Measurements from ENCODE around the gene SHISAL1.
"Not testable (repeated sequence)": the region's sequence is repeated elsewhere in the genome, so short reads cannot be mapped to it uniquely, and the experiment has no call there.

Gene SHISAL1

DNA sequence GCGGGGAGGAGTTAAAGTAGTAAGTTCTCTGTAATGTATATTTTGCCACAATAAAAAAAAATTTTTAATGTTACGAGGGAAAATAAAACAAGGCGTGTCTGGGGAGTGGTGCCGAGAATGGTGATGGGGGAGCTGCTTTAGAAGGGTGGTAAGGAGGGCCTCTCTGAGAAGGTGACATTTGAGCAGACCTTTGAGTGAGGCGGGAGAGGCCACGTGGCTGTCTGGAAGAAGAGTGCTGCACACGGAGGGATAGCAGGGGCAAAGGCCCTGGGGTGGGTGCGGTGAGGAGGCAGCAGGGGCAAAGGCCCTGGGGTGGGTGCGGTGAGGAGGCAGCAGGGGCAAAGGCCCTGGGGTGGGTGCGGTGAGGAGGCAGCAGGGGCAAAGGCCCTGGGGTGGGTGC lies 10.4 kb downstream of the SHISAL1 start:
- DNase-seq (ENCODE audit: low read depth): not testable (repeated sequence)

DNA sequence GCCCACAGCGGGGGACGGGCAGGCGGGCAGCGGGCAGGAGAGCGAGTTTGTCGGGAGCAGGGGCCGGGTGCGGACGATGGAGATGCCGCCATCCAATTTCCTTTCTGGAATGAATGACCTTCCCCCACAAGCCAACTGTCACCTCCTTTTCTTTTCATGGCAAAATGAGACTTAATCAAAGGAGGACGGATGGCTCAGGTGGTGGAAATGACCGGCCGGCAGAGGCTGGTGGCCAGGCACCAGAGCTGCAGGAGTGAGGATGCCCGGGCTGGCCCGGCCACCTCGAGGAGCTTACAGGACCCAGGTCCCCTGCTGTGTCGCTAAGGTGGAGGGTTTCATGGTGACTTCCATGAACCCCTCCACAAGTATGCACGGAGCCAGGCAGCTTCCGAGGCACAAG lies 11.7 kb downstream of the SHISAL1 start:
- DNase-seq (ENCODE audit: low read depth): no peak

- no peak for DNase-seq (ENCODE audit: low read depth)
These were observed 13.6 kb downstream of the SHISAL1 start for GRCh38 chr22:44299124-44299523.

DNA sequence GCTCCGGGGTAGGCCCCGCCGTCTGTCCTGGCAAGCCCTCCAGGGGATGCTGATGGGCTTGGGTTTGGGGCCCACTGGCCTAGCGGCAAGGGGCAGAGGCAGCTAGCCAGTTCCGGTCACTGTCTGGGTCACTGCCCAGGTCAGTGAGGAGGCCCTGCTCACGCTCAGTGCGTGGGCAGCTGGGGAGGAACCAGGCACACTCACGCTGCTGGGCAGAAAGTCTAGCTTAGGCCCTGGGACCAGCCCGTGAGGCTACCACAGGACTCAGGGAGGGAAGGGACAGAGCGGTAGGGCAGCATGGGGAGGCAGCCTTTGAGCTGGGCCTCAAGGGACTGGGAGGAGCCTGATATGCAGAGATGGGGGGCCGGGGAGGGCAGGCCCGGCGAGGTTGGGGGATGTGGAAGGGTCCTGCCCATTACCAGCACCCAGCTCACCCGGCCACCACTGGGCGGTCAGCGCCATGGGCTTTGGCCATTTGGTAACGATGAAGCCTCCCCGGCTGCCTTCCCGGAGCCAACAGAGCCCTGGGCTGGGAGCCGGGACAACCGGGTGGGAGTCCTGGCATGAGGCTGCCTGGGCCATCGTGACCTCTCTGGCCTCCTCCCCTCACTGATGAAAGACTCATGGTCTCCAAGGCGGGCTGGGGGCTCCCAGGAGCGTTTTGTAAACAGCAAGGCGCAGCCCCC lies 14.2 kb downstream of the SHISAL1 start:
- DNase-seq (ENCODE audit: low read depth): no peak

- DNase-seq (ENCODE audit: low read depth): no peak
These were observed 15.2 kb downstream of the SHISAL1 start for GRCh38 chr22:44297470-44298061.

GRCh38 chr22:44295406-44295805 lies 17.3 kb downstream of the SHISAL1 start:
- no peak for DNase-seq (ENCODE audit: low read depth)

DNA sequence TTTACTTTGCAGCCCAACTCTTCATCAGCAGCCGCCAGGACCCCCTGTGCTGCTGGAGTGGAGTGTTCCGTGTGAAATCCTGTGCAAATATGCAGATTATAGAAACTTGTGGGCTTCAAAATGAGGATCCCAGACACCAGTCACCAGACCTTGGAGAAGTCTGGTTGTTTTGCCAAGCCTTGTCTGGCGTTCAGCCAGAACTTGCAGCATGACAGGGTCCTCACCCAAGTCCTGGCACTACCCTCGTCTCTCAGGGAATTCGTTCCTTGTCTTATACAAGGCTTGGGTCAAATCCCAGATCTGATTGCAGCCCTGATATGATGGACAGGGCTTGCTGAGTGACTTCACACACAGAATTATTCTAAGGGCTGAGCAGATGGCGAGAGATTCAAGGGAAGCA lies 18.9 kb downstream of the SHISAL1 start:
- no peak for DNase-seq (ENCODE audit: low read depth)

DNA sequence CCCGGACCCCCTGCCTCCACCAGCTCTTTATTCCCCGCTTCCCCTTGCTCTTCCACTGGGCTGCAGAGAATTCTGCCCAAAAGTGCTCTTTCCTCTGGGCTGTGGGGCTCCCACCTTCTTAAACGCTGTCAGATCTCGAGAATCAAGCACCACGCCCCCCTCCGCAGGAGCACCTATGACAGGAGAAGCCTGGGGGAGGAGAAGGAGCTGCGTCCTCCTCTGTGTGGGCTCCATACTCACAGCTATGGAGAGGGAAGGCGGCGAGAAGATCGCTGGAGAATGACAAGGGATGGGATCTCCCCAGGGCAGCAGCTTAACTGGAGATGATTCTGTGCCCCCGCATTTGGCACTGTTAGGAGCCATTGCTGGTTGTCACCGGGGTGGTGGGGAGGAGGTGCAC lies 19.7 kb downstream of the SHISAL1 start:
- DNase-seq (ENCODE audit: low read depth): no peak

- no peak for DNase-seq (ENCODE audit: low read depth)
These were observed 20.2 kb downstream of the SHISAL1 start for GRCh38 chr22:44292521-44292920.

DNA sequence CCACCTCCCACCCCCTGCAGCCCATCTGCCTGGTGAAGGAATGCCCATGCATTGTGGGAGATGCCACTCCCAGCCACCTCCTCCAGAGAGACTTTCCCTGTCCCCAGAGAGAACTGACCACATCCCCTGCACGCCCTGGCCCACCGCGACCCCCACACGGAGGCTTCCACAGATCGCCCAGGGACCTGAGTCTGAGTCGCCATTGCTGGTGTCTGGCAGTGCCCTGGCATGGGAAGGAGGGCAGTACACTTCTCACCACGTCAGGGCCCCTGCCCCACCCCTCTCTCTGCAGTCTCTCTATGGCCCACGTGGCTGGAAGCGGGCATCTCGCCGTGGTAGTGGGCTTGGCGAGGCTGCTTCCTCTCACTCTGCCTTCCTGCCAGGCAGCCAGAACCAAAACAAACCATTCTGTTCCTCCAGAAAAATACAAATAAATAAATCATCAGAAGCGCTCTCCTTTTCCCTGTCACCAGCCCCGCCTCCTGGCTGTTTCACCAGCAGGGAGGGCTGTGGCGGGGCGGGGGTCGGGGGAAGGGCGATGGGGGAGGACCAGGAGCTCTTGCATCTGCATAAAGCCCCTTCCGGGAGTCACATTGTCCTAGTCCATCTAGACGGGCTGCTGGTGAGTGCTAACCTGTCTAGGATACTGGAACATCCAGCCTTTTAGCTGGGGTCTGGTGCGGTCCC lies 20.9 kb downstream of the SHISAL1 start:
- no peak for DNase-seq (ENCODE audit: low read depth)

DNA sequence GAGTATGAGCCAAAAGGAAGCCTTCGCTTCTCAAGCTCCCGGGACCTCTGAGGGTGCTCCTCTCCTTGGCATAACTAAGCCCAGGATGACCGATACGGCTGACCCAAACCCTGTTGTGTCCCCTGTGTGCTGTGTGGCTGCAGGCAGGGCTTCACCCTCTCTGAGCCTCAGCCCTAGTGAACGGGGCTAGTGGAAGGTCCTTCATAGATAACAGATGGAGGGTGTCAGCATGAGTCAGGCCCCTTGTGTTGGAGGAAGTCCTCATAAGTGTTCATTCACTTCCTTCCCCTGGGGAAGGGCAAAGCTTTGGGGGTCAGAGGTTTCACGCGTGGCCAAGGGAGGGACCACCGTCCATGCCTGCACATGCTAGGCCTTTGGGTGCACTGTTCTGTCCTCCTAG lies 21.5 kb downstream of the SHISAL1 start:
- DNase-seq (ENCODE audit: low read depth): peak; percentile 23

DNA sequence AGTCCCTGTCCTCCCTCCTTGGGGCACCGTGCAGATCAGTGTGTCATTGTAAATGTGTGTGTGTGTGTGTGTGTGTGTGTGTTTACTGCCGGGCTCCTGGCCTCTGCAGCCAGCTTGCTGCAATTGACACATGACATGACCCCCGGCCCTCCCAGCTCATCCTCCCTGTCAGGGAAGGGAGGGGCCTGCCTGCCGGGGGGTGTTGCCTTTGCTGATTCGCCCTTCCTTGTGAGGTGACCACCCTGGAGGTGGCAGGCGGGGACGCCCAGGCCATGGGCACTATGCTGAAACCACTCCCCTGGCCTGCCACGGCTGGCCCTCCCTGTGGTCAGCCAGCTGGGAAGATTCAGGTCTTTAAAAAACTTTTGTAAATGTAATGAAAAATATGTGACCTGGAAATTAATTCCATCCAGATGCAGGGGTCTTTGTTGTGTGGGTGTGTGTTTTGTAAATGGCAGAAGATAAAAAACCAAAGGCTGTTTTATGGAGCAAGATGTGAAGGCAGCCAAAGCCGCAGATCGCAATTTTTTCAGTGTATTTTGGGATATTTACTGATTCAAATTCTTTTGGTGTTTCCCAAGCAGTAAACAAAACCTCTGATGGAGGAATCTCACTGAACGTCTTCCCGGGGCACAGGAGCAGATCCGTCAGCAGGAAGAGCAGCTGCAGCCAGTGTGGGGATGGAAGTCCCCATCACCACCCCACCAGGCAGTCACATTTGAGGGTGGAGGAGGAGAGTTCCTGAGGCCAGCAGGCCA lies 23.2 kb downstream of the SHISAL1 start:
- peak; percentile 24 for DNase-seq (ENCODE audit: low read depth)

- DNase-seq (ENCODE audit: low read depth): no peak
These were observed 23.8 kb downstream of the SHISAL1 start for GRCh38 chr22:44288913-44289312.

DNA sequence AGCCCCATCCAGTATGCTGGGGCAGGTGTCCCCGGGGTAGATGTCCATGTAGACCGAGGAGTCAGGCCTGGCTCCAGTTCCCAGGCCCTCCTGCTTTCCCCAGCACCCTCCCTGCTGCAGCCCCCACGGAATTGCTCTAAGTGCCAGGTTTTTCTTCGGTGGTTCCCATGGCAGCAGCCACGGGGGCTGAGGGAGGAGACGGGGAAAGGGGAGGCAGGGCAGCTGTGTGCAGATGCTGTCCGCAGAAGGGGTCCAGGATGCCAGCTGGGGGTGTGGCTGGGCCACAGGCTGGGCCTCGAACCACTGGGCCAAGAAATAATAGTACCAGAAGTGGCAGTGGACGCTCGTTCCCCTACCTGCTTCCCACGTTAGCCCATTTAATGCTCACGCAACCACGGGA lies 25.0 kb downstream of the SHISAL1 start:
- no peak for DNase-seq (ENCODE audit: low read depth)

- no peak for DNase-seq (ENCODE audit: low read depth)
These were observed 25.5 kb downstream of the SHISAL1 start for GRCh38 chr22:44287121-44287693.

DNA sequence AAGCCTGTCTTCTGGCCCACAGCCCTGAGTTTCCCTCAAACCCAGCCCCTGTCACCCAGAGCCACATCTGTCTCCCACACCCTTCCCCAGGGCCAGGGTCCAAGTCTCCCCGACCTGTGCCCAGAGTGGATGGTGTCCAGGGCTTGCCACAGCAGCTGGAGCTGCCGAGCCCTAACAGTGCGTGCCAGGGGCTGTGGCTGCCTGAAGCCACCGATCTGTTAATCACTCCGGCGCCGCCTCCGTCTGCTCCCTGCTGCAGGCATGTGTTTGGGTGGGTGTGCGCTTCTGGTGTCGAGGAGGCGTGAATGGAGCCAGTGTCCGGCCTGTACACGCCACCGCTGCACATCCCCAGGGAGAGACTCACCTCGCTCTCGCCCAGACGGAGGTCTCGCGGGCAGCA lies 26.1 kb downstream of the SHISAL1 start:
- peak; percentile 42 for DNase-seq (ENCODE audit: low read depth)

GRCh38 chr22:44284711-44285110 lies 28.0 kb downstream of the SHISAL1 start:
- DNase-seq (ENCODE audit: low read depth): no peak

DNA sequence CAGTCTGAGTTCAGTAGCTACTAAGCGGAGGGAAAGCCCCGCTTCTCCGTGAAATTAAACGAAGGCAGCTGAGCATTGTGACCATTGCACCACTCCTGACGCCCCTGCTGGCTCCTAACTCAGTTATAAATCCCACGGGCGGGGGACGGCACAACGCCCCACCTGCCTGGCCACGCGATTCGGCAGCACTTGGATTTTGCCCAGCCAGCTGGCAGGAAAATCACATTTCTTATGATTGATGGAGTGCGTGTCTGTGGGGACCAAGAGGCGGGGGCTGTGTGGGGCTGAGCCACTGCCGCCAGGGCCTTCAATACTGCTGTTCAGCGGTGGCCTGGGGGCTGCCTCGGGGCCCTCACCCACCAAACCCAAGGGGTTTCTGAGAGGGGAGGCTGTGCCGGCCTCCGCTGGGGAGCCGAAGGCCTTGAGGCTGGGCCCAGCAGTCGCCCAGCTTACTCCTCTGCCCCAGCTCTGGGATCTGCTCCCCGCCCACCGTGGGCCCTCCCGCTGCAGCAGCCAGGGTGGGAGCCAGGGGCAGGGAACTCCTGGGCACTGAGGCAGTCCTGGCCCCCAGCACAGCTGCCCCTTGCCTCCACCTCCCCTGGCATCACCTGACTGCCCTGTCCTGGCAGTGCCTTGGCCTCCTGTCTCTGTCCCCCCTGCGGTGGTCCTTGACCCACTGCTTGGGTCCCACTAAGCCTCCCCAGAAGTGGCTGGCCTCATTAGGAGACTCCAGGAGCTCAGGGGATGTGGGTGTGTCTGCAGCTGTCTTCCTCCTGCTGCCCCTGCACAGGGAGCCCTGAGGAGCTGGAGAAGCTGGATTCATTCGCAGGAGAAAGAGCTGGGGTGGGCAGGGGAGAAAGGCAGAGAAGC lies 30.7 kb downstream of the SHISAL1 start:
- no peak for DNase-seq (ENCODE audit: low read depth)

GRCh38 chr22:44280665-44281188 lies 32.0 kb downstream of the SHISAL1 start:
- DNase-seq (ENCODE audit: low read depth): no peak

- DNase-seq (ENCODE audit: low read depth): no peak
These were observed 33.7 kb downstream of the SHISAL1 start for GRCh38 chr22:44279069-44279360.

Measured in EH (cell line).